ENCODE measurements around the gene AFG3L2. TPM values are rescaled to one million over a fixed set of nuclear protein-coding genes. Genes with fewer than 3 reads are reported as not detected.

AFG3L2 gene
- total RNA-seq, 1 experiment from 2014 or later: 73.5 TPM

DNA sequence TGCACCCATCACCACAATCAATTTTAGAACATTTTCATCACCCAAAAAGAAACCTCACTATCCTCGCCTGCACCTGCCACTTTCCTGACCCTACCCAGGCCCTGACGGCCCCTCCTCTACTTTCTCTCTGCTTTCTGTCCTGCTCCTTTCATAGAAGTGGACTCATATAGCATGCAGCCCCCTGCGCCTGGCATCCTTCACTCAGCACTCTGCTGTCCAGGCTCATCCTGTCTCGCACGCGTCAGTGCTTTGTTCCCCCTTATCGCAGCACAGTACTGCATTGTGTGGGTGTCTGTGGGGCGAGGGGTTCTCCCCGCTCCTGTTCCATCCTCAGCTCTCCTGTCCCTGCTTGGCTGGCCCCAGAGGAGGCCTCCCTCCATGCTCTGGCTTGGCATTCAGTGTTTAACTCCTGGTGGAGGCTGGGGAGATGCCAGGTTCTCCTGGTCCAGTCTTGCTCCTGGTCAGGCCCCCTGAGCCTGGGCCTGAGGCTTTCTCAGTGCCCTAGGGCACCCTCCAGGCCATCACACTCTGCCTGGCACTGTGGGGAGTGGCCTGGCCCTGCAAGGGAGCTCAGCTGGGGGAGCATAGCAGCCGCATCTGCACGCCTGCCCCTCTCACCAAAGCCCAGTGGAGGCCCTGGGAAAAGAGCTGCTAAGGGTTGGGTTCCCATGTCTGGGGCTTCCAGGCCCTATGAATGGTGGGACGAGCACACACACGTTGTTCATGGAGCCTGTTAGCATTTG lies 75.6 kb downstream of the AFG3L2 start:
- no peak overlapping the region for H3K18ac ChIP-seq (ENCODE audit: insufficient read length, low read depth, low read length)
- no peaks in the 10 kb centered on the region for H3K79me1 ChIP-seq (ENCODE audit: insufficient read depth, low read depth, low read length, poor library complexity, severe bottlenecking)
- H3K9me3 Mint-ChIP-seq: peaks cover 4 to 6% of the 10 kb centered on the region in 2 experiments; a peak in 4 of 5 replicates
- no peaks in the 10 kb centered on the region for H3K9me3 ChIP-seq (ENCODE audit: control insufficient read depth, low read depth, low read length)
- H3K23me2 ChIP-seq (ENCODE audit: insufficient read length, low read depth, low read length, poor library complexity, severe bottlenecking): no peaks in the 10 kb centered on the region
- no peak overlapping the region for H2AFZ ChIP-seq (ENCODE audit: low read length)
- peaks cover 4% of the 10 kb centered on the region; the same call in 1 of the 2 replicates for H3K27me3 ChIP-seq (ENCODE audit: insufficient read depth, low read length)
- H3K79me2 ChIP-seq (ENCODE audit: insufficient read depth, low read length): no peaks in the 10 kb centered on the region
- no peak for DNase-seq
- no peak overlapping the region for H3K27ac ChIP-seq (ENCODE audit: insufficient read length, low read depth, low read length)
- no peak overlapping the region for H4K91ac ChIP-seq (ENCODE audit: insufficient read length, low read depth, low read length)
- H3K4me2 ChIP-seq (ENCODE audit: insufficient read depth, insufficient read length, low read length): no peak overlapping the region
- H3K27ac Mint-ChIP-seq: peak overlapping the region in 1 of 3 experiments; percentile 51; a peak in 2 of 7 replicates
- no peak overlapping the region; the same call in 1 of the 2 replicates for H3K14ac ChIP-seq (ENCODE audit: insufficient read depth, low read length)
- peaks cover 9 to 14% of the 10 kb centered on the region in 2 experiments for H3K4me1 Mint-ChIP-seq
- H3K4ac ChIP-seq (ENCODE audit: low read depth, low read length): no peak overlapping the region
- peaks cover 20% of the 10 kb centered on the region for H3K27me3 Mint-ChIP-seq (ENCODE audit: low read depth)
- H4K5ac ChIP-seq (ENCODE audit: insufficient read length, low read depth, low read length): no peak overlapping the region
- H3K36me3 Mint-ChIP-seq (ENCODE audit: insufficient read depth in 1 of 3, low read depth in 3 of 3): 0 out of 7 replicates have a peak, but pooled peaks cover 0 to 1% (median 0%) of the 10 kb centered on the region in 3 experiments
- H3T11ph ChIP-seq (ENCODE audit: low read length): no peak overlapping the region
- H2BK12ac ChIP-seq (ENCODE audit: insufficient read length, low read depth, low read length): no peak overlapping the region
- H3K4me1 ChIP-seq (ENCODE audit: insufficient read depth, low read length): 0 out of 2 replicates have a peak, but pooled peaks cover under 1% of the 10 kb centered on the region
- no peak overlapping the region for H2BK20ac ChIP-seq (ENCODE audit: low read depth, low read length, poor library complexity, severe bottlenecking)
- no peak overlapping the region for H2BK15ac ChIP-seq (ENCODE audit: low read depth, low read length)
- no peak overlapping the region for H3K9ac ChIP-seq (ENCODE audit: extremely low read depth, insufficient read length, low read length)
- H2AK5ac ChIP-seq (ENCODE audit: insufficient read length, low read length): no peak overlapping the region
- H3K23ac ChIP-seq (ENCODE audit: insufficient read length, low read depth, low read length): no peak overlapping the region
- no CpG with 5 or more reads among the region's 13 CpGs for WGBS (ENCODE audit: extremely low coverage, insufficient read length, low lambda C conversion rate)
- H4K8ac ChIP-seq (replicated peaks; ENCODE audit: insufficient read length, low read depth, low read length): no peak overlapping the region
- TF ChIP-seq, protein P1, sequence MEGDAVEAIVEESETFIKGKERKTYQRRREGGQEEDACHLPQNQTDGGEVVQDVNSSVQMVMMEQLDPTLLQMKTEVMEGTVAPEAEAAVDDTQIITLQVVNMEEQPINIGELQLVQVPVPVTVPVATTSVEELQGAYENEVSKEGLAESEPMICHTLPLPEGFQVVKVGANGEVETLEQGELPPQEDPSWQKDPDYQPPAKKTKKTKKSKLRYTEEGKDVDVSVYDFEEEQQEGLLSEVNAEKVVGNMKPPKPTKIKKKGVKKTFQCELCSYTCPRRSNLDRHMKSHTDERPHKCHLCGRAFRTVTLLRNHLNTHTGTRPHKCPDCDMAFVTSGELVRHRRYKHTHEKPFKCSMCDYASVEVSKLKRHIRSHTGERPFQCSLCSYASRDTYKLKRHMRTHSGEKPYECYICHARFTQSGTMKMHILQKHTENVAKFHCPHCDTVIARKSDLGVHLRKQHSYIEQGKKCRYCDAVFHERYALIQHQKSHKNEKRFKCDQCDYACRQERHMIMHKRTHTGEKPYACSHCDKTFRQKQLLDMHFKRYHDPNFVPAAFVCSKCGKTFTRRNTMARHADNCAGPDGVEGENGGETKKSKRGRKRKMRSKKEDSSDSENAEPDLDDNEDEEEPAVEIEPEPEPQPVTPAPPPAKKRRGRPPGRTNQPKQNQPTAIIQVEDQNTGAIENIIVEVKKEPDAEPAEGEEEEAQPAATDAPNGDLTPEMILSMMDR (conservative IDR thresholded peaks at IDR 0.05): no peak
- H3K56ac ChIP-seq (ENCODE audit: insufficient read length, low read depth, low read length): no peak overlapping the region
- H2BK5ac ChIP-seq (ENCODE audit: insufficient read length, low read length): no peak overlapping the region
- H3K4me3 Mint-ChIP-seq: no peak overlapping the region; a peak in 1 of 5 replicates
- H2BK120ac ChIP-seq (ENCODE audit: low read depth, low read length, poor library complexity, severe bottlenecking): no peak overlapping the region
- no peaks in the 10 kb centered on the region for H4K20me1 ChIP-seq (ENCODE audit: control insufficient read depth, insufficient read depth, insufficient read length)
